OCI-LY1 (cell line): ENCODE data around the gene PKM.

Experiments used
- H2AFZ ChIP-seq: fragments of 200-600 bp; sonication (generic), shearing (Covaris generic); 2 replicates; pipeline ENCODE4 v1.6.0; 2014; ENCODE audit warnings: antibody characterized with exemption, mild to moderate bottlenecking, low read length
- H3F3A ChIP-seq: fragments of 200-600 bp; sonication (generic), shearing (Covaris generic); 2 replicates; pipeline ENCODE4 v1.6.0; 2014; ENCODE audit warnings: mild to moderate bottlenecking, antibody characterized with exemption, low read length, moderate library complexity; ENCODE audit not compliant: insufficient read depth
- H3K27ac ChIP-seq: fragments of 200-600 bp; sonication (generic); 2 replicates; pipeline ENCODE4 v1.5.1; 2014; ENCODE audit warnings: low read length, mixed run types, mild to moderate bottlenecking, low read depth; ENCODE audit not compliant: poor library complexity, severe bottlenecking
- H3K27me3 ChIP-seq: fragments of 200-600 bp; sonication (generic); 2 replicates; pipeline ENCODE4 v1.6.0; 2014; ENCODE audit warnings: antibody characterized with exemption, mild to moderate bottlenecking, low read length, moderate library complexity; ENCODE audit not compliant: insufficient read depth
- H3K36me3 ChIP-seq: fragments of 200-600 bp; sonication (generic); 2 replicates; pipeline ENCODE4 v1.6.1; 2014; ENCODE audit warnings: mild to moderate bottlenecking, antibody characterized with exemption, low read length, moderate library complexity, mixed read lengths; ENCODE audit not compliant: insufficient read depth
- H3K4me1 ChIP-seq: fragments of 200-600 bp; sonication (generic); 2 replicates; pipeline ENCODE4 v1.5.1; 2014; ENCODE audit warnings: mild to moderate bottlenecking, low read length, moderate library complexity; ENCODE audit not compliant: insufficient read depth, severe bottlenecking
- H3K4me2 ChIP-seq: fragments of 200-600 bp; sonication (generic), shearing (Covaris generic); 2 replicates; pipeline ENCODE4 v1.6.1; 2014; ENCODE audit warnings: low read length
- H3K4me3 ChIP-seq: fragments of 200-600 bp; sonication (generic); 2 replicates; pipeline ENCODE4 v1.5.1; 2014; ENCODE audit warnings: low read length, low read depth, mild to moderate bottlenecking, mixed read lengths; ENCODE audit not compliant: poor library complexity, severe bottlenecking
- H3K79me2 ChIP-seq: fragments of 200-600 bp; shearing (Covaris generic); 2 replicates; pipeline ENCODE4 v1.6.1; 2016; ENCODE audit warnings: mixed run types, low read length, mixed read lengths; ENCODE audit not compliant: insufficient read depth
- H3K9ac ChIP-seq: fragments of 200-600 bp; sonication (generic), shearing (Covaris generic); 2 replicates; pipeline ENCODE4 v1.6.1; 2014; ENCODE audit warnings: mild to moderate bottlenecking, low read length, mixed read lengths
- H3K9me2 ChIP-seq: fragments of 200-600 bp; sonication (generic), shearing (Covaris generic); 2 replicates; pipeline ENCODE4 v1.6.1; 2014; ENCODE audit warnings: low read depth, mild to moderate bottlenecking, low read length, mixed read lengths
- H3K9me3 ChIP-seq: fragments of 200-600 bp; shearing (Covaris generic); 2 replicates; pipeline ENCODE4 v1.6.1; 2014; ENCODE audit warnings: low read length, mixed read lengths
- H4K20me1 ChIP-seq: fragments of 200-600 bp; sonication (generic), shearing (Covaris generic); 2 replicates; pipeline ENCODE4 v1.6.0; 2016; ENCODE audit warnings: mild to moderate bottlenecking, low read length; ENCODE audit not compliant: insufficient read depth
- EZH2 ChIP-seq: fragments of 200-600 bp; sonication (generic), shearing (Covaris generic); IDR thresholded peaks from 2 replicates; pipeline ENCODE4 v1.8.0; 2017; ENCODE audit warnings: borderline replicate concordance, mixed run types, mild to moderate bottlenecking, antibody characterized with exemption, low read length, moderate library complexity, mixed read lengths
- TF ChIP-seq, protein P1 (sequence below): fragments of 200-600 bp; sonication (generic), shearing (Covaris generic); IDR thresholded peaks from 2 replicates; pipeline ENCODE4 v1.5.1; 2017; ENCODE audit warnings: mild to moderate bottlenecking, antibody characterized with exemption, low read length, moderate library complexity, mixed read lengths

The PKM gene

DNA sequence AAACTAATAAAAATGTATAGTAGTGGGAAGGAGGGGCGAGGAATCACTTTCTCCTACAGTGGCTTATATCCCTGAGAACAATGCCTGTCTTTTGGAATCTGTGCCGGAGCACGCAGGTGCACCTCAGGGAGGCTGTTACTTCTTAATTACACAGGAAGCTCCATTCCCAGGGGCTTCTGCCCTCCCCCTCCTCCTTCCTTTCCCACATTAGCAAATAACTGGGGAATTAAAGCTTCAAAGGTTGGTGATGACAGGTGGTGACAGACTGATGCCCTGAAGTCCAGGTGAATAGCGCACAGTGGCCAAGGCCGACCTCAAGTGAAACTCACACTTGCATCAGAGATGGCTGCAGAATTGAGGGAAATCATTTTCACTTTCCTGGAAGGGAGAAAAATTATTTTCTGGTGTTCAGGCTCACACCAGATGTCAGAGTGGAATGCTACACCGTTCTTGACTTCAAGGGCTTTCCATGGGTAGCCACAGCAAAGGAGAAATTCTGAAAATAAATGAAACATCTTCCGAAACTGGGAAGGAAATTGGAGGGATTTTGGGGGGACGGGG lies 37.1 kb downstream of the PKM start:
- Histone ChIP-seq H3F3A (no peaks in the 10 kb centered on the region), H3K4me1 (peaks cover 5% of the 10 kb centered on the region), H2AFZ (no peak overlapping the region), H3K9me3 (no peaks in the 10 kb centered on the region), H3K27ac (no peak overlapping the region), H3K4me2 (no peak overlapping the region), H3K79me2 (no peaks in the 10 kb centered on the region), H3K36me3 (peaks cover 12% of the 10 kb centered on the region), H4K20me1 (no peaks in the 10 kb centered on the region), H3K9me2 (no peaks in the 10 kb centered on the region), H3K27me3 (no peaks in the 10 kb centered on the region), H3K9ac (no peak overlapping the region), H3K4me3 (no peak overlapping the region)
- no peak for TF ChIP-seq EZH2
- TF ChIP-seq, protein P1, sequence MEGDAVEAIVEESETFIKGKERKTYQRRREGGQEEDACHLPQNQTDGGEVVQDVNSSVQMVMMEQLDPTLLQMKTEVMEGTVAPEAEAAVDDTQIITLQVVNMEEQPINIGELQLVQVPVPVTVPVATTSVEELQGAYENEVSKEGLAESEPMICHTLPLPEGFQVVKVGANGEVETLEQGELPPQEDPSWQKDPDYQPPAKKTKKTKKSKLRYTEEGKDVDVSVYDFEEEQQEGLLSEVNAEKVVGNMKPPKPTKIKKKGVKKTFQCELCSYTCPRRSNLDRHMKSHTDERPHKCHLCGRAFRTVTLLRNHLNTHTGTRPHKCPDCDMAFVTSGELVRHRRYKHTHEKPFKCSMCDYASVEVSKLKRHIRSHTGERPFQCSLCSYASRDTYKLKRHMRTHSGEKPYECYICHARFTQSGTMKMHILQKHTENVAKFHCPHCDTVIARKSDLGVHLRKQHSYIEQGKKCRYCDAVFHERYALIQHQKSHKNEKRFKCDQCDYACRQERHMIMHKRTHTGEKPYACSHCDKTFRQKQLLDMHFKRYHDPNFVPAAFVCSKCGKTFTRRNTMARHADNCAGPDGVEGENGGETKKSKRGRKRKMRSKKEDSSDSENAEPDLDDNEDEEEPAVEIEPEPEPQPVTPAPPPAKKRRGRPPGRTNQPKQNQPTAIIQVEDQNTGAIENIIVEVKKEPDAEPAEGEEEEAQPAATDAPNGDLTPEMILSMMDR: no peak

DNA sequence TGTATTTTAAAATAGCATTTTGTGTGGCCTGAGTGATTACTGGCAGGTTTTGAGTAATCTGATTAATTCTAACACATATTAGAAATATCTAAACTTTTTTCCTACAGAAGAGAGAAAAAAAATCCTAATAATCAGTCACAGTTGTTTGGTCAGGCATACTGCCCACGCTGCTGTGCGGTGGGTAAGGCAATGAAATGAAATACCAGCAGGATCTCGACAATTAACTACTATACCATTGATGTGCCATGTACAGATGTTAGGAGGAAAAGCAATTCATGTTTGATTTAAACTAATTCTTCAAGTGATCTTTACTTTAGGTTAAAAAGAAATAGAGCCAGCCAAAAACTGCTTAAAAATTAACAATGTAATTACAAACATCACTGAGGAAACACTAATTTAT lies 38.6 kb downstream of the PKM start:
- H3K36me3 ChIP-seq: no peaks in the 10 kb centered on the region
- H3K4me2 ChIP-seq: no peak overlapping the region
- no peak overlapping the region for H3K27ac ChIP-seq
- H3K9me3 ChIP-seq: no peaks in the 10 kb centered on the region
- H4K20me1 ChIP-seq: no peaks in the 10 kb centered on the region
- H3K4me3 ChIP-seq: no peak overlapping the region
- TF ChIP-seq EZH2: no peak
- TF ChIP-seq, protein P1: no peak
- H3K27me3 ChIP-seq: no peaks in the 10 kb centered on the region
- peaks cover 5% of the 10 kb centered on the region for H3K4me1 ChIP-seq
- H3K9me2 ChIP-seq: no peaks in the 10 kb centered on the region
- H3K79me2 ChIP-seq: no peaks in the 10 kb centered on the region
- no peak overlapping the region for H2AFZ ChIP-seq
- no peak overlapping the region for H3K9ac ChIP-seq
- no peaks in the 10 kb centered on the region for H3F3A ChIP-seq

DNA sequence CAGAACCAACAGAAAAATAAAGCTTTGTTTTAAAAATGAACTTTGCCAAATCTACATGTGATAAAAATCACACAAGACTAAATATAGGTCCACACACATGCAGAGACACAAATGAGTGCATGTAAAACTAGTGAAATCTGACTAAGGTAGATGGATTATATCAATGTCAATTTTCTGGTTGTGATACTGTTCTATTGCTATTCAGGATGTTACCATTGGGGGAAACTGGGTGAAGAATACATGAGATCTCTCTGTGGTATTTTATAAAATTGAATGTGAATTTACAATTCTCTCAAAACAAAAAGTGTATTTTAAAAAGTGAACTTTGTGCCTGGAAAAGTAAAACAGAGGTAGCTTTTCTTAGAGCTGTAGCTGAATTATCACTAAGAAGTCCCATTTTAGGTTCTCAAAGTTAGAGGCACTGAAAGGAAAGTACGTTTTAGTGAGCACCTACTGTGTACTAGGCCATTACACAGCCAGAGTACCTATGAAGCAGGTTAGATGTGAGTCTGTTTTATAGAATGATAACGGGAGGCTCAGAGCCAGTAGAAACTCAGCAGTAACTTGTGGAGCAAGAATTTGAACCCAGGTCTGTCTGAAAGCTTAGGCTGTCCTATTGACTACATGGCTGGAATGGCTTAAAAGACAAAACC lies 41.6 kb downstream of the PKM start:
- Histone ChIP-seq H3K4me1 (no peaks in the 10 kb centered on the region), H3F3A (no peaks in the 10 kb centered on the region), H3K36me3 (no peaks in the 10 kb centered on the region), H3K4me2 (no peak overlapping the region), H4K20me1 (no peaks in the 10 kb centered on the region), H2AFZ (no peak overlapping the region), H3K79me2 (no peaks in the 10 kb centered on the region), H3K27ac (no peak overlapping the region), H3K9me3 (no peaks in the 10 kb centered on the region), H3K9me2 (no peaks in the 10 kb centered on the region), H3K9ac (no peak overlapping the region), H3K4me3 (no peak overlapping the region), H3K27me3 (no peaks in the 10 kb centered on the region)
- TF ChIP-seq, protein P1: no peak
- TF ChIP-seq EZH2: no peak
